Bronchial epithelial cell (primary cell): ENCODE data around the gene RNF2. TPM values are rescaled to one million over a fixed set of nuclear protein-coding genes. Genes with fewer than 3 reads are reported as not detected.

Experiments
- DNase-seq: peaks from one replicate; pipeline ENCODE4 v3.0.0-alpha.2; 2010; ENCODE audit warnings: low read depth
- FAIRE-seq: peaks from 2 replicates; lab custom pipeline; 2011; peaks lifted over from hg19 to GRCh38; lab: Jason Lieb, UNC
- H3K27me3 ChIP-seq: 2 replicates; pipeline ENCODE4 v1.5.1; 2011; ENCODE audit warnings: low read length; ENCODE audit not compliant: control insufficient read depth, insufficient read depth
- H3K36me3 ChIP-seq: 2 replicates; pipeline ENCODE4 v1.5.1; 2011; ENCODE audit warnings: low read length; ENCODE audit not compliant: control insufficient read depth, insufficient read depth
- H3K4me3 ChIP-seq: 2 replicates; pipeline ENCODE4 v1.5.1; 2011; ENCODE audit warnings: mild to moderate bottlenecking, low read depth, low read length, control low read depth
- total RNA-seq: library from RNA; depleted of rRNA; stranded (reverse); fragments of >200 nt; gene quantifications from 2 replicates; pipeline ENCODE4 v1.2.1, GENCODE V29; 2014
- TF ChIP-seq, protein P1 (sequence below): IDR thresholded peaks from 2 replicates; pipeline ENCODE4 v1.5.1; 2011; ENCODE audit warnings: mild to moderate bottlenecking, moderate library complexity, low read length, control low read depth, inconsistent platforms; ENCODE audit not compliant: insufficient read depth, severe bottlenecking

RNF2 gene
- total RNA-seq, 1 donor from 2014 or later = 19.2 TPM

DNA sequence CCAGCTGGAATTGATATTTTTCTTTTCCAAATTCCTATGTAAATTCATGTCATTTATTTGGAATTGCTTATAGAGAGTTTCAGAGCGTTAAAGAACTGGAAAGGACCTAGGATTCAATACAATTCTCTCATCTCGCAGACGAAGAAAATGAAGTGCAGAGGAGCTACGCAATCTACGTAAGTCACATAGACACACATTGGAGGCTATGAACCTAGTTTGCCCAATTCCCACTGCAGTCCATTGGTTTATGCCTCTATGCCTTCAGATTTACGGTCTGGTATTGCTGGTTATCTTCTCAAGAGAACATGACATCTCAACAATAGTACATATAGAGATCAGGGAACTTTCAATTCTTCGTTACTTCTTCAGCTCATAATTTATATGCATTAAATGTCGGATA lies 971 bp upstream of the RNF2 start:
- no peaks in the 10 kb centered on the region for H3K27me3 ChIP-seq
- TF ChIP-seq, protein P1, sequence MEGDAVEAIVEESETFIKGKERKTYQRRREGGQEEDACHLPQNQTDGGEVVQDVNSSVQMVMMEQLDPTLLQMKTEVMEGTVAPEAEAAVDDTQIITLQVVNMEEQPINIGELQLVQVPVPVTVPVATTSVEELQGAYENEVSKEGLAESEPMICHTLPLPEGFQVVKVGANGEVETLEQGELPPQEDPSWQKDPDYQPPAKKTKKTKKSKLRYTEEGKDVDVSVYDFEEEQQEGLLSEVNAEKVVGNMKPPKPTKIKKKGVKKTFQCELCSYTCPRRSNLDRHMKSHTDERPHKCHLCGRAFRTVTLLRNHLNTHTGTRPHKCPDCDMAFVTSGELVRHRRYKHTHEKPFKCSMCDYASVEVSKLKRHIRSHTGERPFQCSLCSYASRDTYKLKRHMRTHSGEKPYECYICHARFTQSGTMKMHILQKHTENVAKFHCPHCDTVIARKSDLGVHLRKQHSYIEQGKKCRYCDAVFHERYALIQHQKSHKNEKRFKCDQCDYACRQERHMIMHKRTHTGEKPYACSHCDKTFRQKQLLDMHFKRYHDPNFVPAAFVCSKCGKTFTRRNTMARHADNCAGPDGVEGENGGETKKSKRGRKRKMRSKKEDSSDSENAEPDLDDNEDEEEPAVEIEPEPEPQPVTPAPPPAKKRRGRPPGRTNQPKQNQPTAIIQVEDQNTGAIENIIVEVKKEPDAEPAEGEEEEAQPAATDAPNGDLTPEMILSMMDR = no peak
- FAIRE-seq (no peak), DNase-seq (no peak)
- H3K36me3 ChIP-seq = no peaks in the 10 kb centered on the region
- no peak overlapping the region for H3K4me3 ChIP-seq

DNA sequence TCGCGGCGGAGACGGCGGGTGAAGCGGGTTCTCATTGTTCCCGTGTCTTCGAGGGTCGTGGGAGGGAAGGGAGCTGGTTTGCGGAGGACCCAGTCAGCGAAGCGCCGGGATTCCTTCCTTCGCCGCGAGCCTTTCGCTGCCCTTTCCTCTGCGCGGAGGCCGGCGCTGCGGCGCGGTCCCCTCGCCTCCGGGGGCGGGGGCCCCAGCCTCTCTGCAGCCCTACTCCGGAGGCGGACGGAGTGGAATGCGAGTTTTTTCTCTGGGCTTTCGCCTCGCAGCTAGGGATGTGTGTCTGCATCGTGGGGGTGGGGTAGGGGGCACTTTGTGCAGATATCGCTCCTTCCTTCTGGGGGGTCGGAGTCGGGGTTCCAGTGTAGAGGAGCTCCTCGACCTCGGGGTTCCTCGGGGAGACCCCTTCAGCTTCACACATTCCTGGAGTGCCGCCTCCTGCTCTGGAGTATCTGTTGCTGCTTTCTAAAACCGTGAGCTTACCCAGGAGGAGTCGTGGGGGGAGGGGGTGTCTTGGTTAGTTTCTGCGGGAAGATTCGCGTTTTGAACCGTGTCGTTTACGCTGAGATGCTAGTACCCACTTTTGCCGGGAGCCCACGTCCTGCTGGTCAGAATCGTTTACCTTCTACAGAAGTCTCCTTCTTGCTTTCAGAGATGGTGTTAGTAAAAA lies 595 bp downstream of the RNF2 start:
- Histone ChIP-seq H3K36me3 (no peaks in the 10 kb centered on the region), H3K4me3 (peak overlapping the region; percentile 94), H3K27me3 (no peaks in the 10 kb centered on the region)
- FAIRE-seq = no peak
- TF ChIP-seq, protein P1 = no peak
- peak; percentile 15 for DNase-seq

DNA sequence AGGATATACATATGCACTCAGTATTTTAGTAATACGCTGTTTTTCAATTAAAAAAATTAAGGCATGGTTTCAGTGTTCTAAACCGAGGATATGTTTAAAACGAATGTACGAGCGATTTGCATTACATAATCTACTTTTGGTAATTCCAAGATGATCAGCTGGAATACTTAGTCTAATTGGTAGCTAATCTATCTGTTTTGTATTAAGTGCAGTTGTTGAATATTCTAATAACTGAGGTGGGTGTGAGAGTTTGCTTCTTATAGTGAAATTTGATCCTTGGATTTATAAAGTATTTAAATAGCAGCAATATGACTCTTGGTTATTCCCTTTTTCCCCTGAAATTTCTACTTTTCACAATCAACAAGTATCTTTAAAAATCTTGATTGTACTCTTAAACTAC lies 1.3 kb downstream of the RNF2 start:
- Histone ChIP-seq H3K4me3 (peak overlapping the region; percentile 94), H3K36me3 (no peaks in the 10 kb centered on the region), H3K27me3 (no peaks in the 10 kb centered on the region)
- FAIRE-seq = no peak
- peak; percentile 12 for DNase-seq
- TF ChIP-seq, protein P1 = no peak

DNA sequence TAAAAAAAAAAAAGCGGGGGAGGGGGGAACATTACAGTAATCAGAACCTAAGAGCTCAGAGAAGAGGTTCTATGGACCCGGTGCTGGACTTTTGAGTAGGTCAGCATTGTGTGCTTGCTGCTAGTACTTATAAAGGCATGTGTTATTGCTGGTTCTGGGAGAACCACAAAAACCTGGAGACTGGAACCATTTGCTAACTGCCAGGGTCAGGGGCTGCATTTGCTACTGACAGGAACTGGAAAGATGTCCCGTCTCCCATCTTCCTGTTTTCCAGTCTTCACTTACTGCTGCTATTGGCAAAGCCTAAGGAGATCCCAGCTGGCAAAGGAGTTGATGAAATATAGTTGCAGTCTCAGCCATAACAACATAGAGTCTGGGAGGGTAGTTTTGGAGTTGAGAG lies 4.3 kb downstream of the RNF2 start:
- FAIRE-seq = no peak

DNA sequence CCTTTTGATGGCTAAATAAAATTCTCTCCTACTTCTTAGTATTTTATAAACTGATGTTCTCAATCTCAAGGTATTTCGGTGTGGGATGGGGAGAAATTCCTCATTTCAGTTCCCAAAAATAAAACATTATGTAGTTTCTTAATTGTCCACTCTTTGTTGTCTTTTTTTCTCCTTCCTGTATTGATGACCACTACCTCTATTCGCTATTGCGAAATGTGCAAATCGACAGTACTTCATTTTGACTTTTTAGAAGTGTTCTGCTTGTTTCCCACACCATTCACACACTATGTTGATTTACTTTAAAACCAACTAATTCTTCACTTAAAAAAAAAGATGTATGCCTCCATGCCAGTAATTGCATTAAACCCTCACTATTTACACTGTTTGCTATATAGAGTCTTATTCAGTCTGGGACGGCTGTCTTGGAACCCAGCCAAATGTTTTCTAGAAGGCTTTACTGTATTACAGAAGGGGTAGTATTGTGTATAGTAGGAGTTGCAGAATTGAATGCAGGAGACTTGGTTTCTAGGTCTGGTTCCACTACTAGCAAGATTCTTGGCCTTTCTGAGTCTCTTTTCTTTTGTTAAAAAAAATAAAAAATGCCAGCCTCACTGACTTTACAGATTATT lies 5.6 kb downstream of the RNF2 start:
- no peak for FAIRE-seq
- TF ChIP-seq, protein P1 = no peak

More for the DNA sequence above, 4.3 kb downstream of the RNF2 start:
- Histone ChIP-seq H3K36me3 (no peaks in the 10 kb centered on the region), H3K27me3 (no peaks in the 10 kb centered on the region), H3K4me3 (no peak overlapping the region)
- no peak for DNase-seq
- TF ChIP-seq, protein P1 = no peak

DNA sequence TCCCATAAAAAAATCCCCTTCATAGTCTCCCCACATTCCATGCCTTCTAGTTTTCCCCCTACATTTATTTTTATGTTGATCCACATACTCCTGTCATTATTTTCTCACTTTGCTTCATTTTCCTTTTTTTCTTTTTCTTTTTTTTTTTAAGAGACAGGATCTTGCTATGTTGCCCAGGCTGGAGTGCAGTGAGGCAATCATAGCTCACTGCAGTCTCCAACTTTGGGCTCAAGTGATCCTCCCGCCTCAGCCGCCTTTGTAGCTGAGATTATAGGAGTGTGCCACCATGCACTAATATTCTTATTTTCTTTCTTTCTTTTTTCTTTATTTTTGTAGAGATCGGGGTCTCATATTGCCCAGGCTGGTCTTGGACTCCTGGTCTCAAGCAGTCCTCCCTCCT lies 7.8 kb downstream of the RNF2 start:
- TF ChIP-seq, protein P1 = no peak
- H3K27me3 ChIP-seq = no peaks in the 10 kb centered on the region
- FAIRE-seq (no peak), DNase-seq (no peak)
- H3K4me3 ChIP-seq = no peak overlapping the region
- H3K36me3 ChIP-seq = no peaks in the 10 kb centered on the region

More for the DNA sequence above, 5.6 kb downstream of the RNF2 start:
- Histone ChIP-seq H3K36me3 (no peaks in the 10 kb centered on the region), H3K4me3 (no peak overlapping the region), H3K27me3 (no peaks in the 10 kb centered on the region)
- no peak for DNase-seq
